Dedifferentiated amniotic fluid mesenchymal stem cell (primary cell): Measurements from ENCODE around the gene SCG3.
A peak's percentile ranks its signal among the peaks of the same experiment; 100 is the strongest.

Source experiments
- DNase-seq: peaks from one replicate; pipeline ENCODE4 v3.0.0-alpha.2; 2016; ENCODE audit errors: extremely low spot score

SCG3 gene

DNA sequence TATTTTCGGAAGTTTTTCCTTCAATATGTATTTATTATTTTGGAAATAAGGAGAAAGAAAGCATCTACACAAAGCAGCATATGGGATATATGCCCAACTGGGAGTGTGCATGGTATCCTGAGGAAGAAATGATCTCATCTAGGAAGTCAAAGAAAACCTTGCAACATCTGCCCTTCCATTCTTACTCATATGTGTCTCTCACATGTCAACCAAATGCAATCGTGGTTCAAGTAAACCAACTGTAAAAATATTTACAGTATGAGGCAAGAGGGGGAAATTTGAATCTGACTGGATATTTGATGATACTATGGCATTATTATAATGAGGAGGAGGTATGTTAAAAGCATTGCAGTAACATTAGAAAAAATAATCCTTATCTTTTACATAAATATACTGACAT, 3.2 kb upstream of the SCG3 start:
- DNase-seq = no peak

DNA sequence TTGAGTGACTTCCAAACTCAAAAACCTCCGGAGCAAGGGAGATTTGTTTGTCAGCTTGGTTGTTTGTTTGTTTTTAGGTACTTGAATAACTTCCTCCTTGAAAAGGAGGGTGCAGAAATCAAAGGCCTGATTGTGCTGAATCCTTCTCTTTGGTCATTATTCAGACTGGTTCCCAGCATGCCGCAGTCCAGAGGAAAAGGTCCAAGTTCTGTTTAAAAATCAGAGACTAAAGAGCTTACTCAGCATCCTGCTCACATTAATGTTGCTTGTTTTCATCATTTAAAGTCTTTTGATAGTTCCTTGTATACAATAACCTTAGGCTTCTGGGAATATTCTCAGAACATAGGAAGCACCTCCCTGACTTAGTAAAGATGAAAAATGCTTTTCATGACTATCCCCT, 982 bp upstream of the SCG3 start:
- no peak for DNase-seq

DNA sequence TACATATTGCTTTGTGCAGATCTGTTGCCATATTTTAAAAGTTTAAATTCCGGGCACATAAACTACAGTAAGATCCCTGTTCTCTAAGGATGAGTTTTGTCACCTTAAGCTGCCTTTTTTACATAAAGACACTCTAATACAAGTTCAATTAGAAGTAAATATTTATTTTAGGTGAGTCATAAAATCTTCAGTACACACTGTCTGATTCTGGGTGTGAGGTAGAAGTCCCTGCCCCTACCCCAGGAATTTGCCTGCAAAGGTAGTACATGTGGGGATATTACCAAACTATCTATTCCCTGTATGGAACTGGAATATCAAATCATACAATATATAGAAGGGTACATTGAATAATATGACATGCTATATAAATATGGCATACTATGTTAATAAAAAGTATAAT, 6.3 kb downstream of the SCG3 start:
- DNase-seq = no peak

- no peak for DNase-seq
Observed at GRCh38 chr15:51688863-51689262, 7.6 kb downstream of the SCG3 start.

DNA sequence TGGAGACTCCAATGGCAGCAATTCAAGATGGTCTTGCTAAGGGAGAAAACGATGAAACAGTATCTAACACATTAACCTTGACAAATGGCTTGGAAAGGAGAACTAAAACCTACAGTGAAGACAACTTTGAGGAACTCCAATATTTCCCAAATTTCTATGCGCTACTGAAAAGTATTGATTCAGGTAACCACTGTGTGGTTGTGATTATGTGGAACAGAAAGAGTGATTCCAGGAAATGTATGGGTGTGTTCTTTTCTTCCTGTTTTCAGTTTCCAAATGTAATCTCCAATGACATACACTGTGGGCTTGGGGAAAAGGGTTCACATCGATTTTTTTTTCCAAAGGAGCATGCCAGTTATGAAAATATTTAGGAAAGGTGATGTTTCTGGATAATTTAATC, 10.9 kb downstream of the SCG3 start:
- DNase-seq = no peak

- DNase-seq = no peak
Observed at GRCh38 chr15:51696566-51696965, 15.3 kb downstream of the SCG3 start.

GRCh38 chr15:51697163-51697562, 15.9 kb downstream of the SCG3 start:
- no peak for DNase-seq

DNA sequence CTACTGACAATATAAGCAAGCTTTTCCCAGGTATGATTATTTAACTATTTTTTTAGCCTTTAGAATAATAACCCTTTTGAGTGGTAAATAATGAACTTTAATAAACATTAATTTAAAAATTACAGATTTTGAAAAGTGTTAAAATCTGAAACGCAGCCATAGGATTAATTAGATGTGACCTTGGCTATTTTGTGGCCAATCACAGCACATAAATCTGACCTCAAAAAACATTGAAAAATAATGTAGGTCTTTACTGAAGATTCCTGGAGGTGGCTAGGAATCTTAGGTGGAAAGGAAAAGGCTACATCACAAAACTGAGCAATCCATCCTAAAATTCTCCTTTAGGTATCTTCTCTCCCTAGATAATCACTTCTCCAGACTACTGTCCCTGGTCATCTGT, 18.1 kb downstream of the SCG3 start:
- no peak for DNase-seq

GRCh38 chr15:51702710-51703109, 21.4 kb downstream of the SCG3 start:
- DNase-seq = no peak

GRCh38 chr15:51706291-51706690, 25.0 kb downstream of the SCG3 start:
- no peak for DNase-seq

GRCh38 chr15:51706926-51707608, 25.8 kb downstream of the SCG3 start:
- no peak for DNase-seq

GRCh38 chr15:51708013-51708412, 26.7 kb downstream of the SCG3 start:
- DNase-seq = no peak

DNA sequence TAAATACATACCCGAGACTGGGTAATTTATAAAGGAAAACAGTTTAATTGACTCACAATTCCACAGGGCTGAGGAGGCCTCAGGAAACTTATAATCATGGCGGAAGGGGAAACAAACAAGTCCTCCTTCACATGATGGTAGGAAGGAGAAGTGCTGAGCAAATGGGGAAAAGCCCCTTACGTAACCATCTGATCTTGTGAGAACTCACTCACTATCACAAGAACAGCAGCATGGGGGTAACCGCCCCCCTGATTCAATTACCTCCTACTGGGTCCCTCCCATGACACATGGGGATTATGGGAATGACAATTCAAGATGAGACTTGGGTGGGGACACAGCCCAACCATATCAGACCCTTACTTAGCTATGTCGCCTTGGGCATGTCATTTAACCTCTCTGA, 27.7 kb downstream of the SCG3 start:
- DNase-seq = no peak

DNA sequence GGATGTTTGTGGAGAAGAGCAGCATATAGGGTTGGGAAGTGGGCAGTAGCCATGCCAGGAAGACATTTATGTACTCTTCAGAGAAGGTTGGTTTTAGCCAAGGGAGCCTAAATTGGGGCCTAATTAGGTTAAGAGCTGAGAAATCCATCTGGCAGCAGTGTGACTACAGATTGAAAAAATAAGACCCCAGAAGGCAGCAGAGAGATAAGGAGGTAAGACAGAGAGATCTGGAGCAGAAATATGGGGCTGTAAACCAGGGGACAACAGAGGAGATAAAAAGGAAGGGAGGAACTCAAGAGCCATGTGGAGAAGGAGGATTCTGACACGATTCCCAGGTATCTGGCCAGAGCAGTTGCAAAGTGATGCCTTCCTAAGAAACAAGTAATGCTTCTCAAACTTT, 32.9 kb downstream of the SCG3 start:
- no peak for DNase-seq

DNA sequence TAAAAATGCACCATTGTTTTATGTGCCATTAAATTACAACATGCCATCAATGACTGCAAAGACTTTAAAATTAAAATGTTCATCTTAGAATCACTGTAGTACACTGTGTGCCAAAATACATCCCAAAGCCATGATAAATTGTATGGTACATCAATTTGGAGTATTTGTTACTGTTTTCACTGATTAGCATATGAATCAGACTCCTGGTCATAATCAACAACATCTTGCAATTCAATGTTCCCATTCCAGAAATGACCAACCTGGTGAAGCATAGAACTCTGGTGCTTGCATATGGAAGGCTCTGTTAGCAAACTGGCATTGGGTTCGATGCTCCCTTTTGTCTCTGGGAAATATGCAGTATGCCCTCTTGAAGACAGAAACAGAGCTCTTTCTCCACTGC, 33.6 kb downstream of the SCG3 start:
- DNase-seq = no peak

GRCh38 chr15:51718219-51718618, 36.9 kb downstream of the SCG3 start:
- no peak for DNase-seq

DNA sequence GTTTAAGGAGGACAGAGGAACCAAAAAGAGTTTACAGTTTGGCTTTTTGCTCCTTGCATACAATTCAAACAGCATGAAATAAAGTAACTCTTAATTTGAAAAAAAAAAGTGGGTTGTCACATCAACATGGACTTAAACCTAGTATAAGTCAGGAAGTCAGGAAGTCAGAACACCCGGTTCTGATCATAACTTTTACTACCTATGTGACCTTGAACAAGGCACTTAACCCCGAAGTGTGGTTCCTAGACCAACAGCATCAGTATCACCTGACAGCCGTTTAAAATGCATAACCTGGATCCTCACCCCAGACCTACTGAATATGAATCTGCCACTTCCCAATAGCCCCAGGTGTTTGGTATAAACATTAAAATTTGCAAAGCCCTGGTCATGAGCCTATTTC, 37.4 kb downstream of the SCG3 start:
- no peak for DNase-seq

- no peak for DNase-seq
Observed at GRCh38 chr15:51720201-51720995, 39.1 kb downstream of the SCG3 start.

DNA sequence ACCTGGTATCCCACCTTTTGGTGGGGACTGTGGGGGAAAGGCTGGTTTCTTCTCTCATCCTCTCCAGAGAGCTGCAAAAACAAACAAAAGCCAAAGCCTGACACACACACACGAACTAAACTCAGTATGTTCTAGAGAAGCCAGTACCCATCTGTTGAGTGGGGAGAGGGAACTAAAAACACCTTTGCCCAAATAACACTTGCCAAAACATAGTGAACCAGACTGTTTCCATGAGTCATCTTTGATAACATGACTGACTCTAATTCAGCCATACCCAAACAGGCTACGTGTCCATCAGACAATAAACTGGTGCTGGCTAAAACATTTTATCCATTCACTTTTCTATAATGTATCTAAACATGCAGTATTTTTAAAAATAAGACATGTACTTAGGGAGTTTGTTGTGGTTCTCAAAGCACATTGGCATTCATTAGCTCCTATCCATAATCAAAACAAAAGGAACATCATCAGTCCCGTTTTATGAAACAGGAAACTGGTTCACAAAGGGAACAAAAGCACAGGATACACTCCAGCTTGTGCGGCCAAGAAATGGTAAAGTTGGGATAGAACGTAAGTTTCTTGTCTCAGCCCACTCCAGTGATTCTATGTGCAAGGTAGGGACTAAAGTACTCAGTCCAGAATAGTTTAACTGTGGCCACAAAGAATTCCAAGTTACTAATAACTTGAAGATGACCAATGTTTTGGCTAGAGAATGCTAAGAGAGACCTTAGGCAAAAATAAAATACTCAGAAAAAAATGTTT, 40.1 kb downstream of the SCG3 start:
- DNase-seq = no peak

GRCh38 chr15:51724199-51724598, 42.9 kb downstream of the SCG3 start:
- no peak for DNase-seq

GRCh38 chr15:51724673-51725072, 43.4 kb downstream of the SCG3 start:
- DNase-seq = no peak

DNA sequence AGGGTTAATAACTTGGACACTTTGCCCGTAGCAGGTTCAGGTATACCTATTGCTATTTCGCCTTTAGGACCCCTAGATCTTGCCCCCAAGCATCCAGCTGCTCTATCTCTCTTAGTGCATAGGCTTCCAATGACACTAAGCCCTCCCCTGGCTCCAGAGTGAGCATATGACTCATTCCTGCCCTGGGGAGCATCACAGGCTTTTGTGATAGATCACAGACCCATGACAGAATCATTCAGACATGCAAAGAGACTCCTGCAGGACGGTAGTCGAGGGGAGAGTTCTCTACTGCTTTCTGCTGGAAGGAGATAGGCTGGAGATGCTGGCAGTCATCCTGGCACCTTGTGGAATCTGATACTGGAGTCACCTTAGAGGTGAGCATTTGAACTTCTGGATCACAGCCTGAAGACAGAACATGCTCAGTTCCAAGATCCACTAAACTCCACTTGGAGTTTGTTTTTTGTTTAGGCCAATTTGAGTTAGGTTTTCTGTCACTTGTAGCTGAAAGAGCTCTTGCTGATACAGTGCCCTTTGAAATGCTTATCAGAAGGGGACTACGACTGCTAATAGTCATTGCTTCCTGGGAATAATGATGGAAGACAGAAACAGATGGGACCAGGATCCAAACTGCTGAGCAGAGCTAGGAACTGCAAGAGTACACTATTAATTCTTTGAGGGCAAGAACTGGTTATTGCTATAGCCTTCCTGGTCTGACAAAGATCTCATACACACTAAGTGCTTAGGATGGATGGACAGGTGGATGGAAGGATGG, 45.2 kb downstream of the SCG3 start:
- DNase-seq = peak; percentile 73
